NOMO-1 (cell line): ENCODE results near the gene NFKBIB.
A peak's percentile ranks its signal among the peaks of the same experiment; 100 is the strongest.
"Not testable (repeated sequence)": the region's sequence is repeated elsewhere in the genome, so short reads cannot be mapped to it uniquely, and the experiment has no call there.

ENCODE experiments used
- DNase-seq, 2 experiments: peaks; one replicate each; lab custom pipeline; 2025; ENCODE audit not compliant: unreplicated experiment in 2 of 2; lab: John Stamatoyannopoulos, UW

Gene NFKBIB, protein sequence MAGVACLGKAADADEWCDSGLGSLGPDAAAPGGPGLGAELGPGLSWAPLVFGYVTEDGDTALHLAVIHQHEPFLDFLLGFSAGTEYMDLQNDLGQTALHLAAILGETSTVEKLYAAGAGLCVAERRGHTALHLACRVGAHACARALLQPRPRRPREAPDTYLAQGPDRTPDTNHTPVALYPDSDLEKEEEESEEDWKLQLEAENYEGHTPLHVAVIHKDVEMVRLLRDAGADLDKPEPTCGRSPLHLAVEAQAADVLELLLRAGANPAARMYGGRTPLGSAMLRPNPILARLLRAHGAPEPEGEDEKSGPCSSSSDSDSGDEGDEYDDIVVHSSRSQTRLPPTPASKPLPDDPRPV

DNA sequence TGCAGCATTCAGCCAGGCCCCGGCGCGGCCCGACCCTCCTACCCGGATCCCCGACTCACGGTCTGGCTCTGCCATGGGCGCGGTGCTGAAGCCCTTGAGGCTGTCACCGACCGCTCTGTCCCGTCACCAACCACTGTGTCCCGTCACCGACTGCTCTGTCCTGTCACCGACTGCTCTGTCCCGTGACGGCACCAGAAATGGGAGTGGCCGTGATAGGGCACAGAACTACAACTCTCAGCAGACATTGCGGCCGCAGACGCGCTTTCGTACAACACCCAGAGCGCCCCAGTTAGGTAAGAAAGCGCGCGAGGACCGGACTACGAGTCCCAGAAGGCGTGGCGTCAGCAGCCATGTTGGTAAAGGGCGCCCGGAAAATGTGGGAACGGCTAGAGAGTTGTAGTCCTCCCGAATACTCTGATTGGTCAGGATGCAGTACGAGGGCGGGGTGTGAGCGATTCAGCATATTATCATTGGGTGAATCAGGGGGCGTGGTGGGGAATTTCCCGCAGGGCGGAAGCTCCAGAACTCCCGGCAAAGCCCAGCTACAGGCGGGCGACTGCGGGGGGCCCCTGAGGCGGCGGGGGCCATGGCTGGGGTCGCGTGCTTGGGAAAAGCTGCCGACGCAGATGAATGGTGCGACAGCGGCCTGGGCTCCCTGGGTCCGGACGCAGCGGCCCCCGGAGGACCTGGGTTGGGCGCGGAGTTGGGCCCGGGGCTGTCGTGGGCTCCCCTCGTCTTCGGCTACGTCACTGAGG, at the start of gene NFKBIB, which contains the start of gene SIRT2:
Gene NFKBIB, plus strand, starts transcription at position 523 of the 755 bp plus-strand sequence. Its CDS starts 64 bp downstream, at position 587.
Gene SIRT2, minus strand, starts transcription at position 172 of the 755 bp plus-strand sequence. Its CDS starts 97 bp downstream, at position 75.
- peak; percentile 99 to 100 for DNase-seq

DNA sequence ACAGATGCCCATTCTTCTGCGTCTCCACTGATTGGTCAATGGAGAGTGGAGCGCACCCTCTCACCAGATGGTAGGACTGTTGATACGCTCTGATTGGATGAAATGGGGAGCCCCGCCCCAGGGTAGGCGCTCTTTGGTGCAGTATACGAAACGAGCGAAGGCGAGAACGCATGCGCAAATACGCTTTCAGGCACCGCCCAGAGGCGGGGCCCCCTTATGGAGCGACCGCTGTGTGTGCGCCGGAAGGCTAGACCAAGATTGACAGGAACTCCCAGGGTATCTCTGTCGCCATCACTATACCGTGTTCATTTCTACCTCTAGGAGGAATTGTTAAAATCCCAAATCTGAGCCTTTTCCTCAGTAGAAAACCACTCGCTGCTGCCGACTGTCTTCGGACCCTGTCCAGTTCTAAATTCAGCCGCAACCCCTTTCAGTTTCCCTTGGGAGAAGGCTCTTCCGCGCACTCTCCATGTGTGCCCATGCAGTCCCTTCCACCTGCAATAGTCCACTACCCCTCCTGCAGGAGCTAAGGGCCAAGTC, 49.3 kb upstream of the NFKBIB start:
- peak in 1 of 2 experiments; percentile 100 for DNase-seq

DNA sequence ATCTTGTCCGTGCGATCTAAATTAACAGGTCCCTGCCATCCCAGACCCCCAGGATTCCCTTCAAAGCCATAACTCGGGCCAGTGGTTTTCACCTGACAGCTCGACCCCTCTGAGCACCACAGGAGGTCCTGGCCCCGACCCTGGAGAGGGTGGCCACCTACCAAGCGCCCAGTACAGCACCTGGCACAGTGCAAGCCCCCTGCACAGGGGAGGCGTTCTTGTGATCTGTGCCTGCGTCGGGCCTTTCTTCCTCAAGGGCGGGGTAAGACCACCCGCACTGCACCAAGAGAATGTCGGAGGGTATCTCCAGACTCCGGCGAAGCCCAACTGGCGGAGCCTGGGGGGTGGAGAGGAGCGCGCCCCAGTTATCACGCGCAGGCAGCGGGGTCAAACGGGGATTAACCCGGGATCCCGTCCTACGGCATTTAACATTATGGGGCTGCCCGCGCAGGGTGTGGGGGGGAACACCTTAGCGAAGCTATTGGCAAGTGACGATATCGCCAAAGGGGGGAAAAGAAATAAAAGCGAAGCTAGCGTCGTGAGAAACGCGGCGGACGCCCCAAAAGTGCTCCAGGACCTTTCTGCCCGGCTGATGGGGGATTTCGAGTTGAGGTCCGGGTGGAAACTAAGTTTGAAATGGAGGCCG, 48.7 kb upstream of the NFKBIB start:
- DNase-seq, result no peak

DNA sequence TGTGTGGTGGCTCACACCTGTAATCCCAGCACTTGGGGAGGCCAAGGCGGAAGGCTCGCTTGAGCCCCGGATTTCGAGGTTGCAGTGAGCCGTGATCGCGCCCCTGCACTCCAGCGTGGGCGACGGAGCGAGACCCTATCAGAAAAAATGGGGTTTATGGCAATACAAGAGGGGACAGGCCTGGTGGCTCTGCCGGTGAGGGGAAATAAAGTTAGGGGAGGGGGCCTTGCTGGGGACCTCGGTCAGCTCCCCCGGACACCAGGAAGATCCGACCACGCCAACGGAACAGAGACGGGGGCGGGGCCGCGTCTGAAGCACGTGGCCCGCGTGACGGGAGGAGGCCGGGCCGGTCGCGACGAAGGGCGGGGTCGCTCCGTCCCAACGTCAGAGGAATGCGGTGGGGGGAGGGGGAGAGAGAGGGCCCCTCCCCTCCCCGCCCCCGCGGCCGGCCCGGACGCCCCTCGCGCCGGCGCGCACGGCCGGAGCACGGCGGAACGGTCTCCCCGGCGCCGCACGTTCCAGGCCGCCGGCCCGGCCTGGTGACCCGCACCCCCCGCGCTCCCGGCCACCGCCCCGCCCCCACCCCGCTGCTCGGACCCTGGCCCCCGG, 48.0 kb upstream of the NFKBIB start:
- peak; percentile 80 to 95 for DNase-seq

DNA sequence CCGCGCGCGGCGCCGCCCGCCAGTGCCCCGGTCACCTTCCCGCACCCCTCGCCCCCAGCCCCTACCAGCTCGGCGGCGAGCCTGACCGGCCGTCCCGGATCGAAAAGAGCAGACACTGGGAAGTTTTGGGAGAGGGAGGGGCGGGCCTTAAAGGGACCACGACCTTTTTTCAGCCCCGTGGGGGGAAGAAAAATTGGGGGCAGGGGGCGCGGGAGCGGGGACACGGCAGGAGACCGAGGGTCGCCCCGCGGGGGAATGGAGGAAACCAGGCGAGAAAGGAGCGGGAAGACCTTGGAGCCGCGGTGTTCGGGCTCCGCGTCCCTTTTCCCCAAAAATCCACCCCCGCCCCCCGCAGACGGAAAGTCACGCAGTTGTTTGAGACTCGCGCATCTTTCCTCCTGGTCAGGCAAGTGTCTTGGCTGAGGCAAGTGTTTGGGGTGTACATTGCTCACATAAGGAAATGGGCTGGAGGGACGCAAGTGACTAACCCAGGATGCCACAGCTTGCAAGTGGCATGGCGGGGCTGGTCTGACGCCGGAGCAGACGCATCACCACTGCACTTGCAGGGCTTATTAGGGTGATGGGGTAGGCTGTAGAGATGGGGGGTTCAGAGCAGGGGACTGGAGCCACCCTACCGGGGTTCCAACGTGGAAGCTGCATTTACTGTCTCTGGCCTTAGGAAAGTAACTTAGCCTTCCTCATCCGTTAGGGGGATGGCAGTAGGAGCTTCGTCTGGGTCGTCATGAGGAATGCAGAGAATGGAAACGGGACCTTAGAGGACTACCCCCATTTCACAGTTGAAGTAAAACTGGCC, 47.3 kb upstream of the NFKBIB start:
- DNase-seq, result peak; percentile 62 to 77

DNA sequence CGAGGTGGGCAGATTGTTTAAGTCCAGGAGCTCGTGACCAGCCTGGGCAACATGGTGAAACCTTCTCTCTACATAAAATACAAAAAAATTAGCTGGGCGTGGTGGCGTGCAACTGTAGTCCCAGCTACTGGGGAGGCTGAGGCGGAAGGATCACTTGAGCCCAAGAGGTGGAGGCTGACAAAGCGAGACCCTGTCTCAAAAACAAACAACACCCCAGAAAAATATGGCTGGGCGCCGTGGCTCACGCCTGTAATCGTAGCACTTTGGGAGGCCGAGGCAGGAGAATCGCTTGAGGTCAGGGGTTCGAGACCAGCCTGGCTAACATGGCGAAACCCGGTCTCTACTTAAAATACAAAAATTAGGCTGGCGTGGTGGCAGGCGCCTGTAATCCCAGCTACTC, 46.6 kb upstream of the NFKBIB start:
- DNase-seq, result no peak

DNA sequence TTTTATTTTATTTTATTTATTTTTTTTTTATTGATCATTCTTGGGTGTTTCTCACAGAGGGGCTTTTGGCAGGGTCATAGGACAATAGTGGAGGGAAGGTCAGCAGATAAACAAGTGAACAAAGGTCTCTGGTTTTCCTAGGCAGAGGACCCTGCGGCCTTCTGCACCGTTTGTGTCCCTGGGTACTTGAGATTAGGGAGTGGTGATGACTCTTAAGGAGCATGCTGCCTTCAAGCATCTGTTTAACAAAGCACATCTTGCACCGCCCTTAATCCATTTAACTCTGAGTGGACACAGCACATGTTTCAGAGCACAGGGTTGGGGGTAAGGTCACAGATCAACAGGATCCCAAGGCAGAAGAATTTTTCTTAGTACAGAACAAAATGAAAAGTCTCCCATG, 44.8 kb upstream of the NFKBIB start:
- DNase-seq, result not testable (repeated sequence)

DNA sequence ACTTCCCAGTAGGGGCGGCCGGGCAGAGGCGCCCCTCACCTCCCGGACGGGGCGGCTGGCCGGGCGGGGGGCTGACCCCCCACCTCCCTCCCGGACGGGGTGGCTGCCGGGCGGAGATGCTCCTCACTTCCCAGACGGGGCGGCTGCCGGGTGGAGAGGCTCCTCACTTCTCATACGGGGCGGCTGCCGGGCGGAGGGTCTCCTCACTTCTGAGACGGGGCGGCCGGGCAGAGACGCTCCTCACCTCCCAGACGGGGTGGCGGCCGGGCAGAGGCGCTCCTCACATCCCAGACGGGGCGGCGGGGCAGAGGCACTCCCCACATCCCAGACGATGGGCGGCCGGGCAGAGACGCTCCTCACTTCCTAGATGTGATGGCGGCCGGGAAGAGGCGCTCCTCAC, 44.0 kb upstream of the NFKBIB start:
- not testable (repeated sequence) for DNase-seq

DNA sequence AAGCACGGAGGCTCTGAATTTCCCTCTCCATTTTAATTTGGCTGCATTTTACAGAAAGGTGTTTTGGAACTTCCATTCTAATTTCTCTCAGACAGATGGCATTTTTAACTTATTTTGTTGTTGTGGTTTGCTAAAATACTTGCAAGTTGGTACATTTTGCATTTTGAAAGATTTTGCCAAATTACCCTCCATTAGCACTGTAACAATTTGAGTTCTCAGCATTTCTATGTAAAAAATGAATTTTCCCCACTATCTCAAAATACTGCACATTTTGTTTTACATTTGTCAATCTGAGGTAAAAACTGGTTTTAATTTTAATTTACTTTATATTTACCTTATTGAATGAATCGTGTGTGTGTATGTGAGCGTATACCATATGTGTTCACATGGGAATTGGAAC, 43.0 kb upstream of the NFKBIB start:
- no peak for DNase-seq

DNA sequence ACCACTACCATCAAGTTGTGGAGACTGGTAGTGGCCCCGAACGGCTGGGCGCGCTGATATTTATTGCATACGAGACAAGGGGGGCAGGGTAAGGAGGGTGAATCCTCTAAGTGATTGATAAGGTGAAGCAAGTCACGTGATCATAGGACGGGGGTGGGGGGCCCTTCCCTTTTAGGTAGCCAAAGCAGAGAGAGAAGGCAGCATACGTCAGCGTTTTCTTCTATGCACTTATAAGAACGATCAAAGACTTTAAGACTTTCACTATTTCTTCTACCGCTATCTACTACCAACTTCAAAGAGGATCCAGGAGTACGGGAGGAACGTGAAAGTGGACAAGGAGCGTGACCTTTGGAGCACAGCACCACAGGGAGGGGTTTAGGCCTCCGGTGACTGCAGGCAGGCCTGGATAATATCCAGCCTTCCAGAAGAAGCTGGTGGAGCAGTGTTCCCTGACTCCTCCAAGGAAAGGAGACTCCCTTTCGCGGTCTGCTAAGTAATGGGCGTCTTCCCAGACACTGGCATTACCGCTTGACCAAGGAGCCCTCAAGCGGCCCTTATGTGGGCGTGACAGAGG, 40.1 kb upstream of the NFKBIB start:
- DNase-seq, result not testable (repeated sequence)

DNA sequence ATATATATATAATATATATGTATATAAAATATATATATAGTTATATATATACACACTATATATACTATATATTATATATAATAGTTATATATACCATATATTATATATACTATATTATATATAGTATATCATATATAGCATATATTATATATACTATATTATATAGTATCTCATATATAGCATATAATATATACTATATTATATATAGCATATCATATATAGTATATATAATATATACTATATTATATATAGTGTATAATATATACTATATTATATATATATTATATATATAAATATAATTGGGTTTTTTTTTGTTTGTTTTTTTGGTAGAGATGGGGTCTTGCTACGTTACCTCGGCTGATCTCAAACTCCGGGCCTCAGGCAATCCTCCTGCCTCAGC, 38.4 kb upstream of the NFKBIB start:
- DNase-seq, result no peak

DNA sequence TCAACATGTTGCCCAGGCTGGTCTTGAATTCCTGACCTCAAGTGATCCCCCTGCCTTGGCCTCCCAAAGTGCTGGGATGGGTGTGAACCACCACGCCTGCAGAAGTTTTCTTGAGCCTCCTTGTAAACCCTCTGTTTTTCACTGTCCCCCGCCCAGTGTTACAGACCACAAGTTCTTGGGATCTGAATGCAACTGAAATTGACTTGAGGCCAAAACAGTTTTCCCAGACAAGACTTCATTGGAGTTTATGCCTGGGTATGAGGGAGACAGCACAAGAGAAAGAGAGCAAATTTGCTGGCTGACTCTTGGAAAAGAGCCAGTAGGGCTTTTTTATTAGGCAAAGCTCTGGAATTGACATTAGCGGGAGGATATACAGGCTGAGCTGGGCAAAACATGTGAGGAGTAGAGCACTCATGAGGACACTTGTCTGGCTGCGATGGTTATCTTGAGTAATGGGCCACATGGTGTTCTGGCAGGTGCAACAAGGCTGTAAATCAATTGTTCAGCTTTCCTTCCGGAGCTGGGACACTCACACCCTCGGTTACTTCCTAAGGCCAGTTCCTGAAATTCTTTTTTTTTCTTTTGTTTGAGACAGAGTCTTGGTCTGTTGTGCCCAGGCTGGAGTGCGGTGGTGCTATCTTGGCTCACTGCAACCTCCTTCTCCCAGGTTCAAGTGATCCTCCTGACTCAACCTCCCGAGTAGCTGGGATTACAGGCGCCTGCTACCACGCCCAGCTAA, 37.3 kb upstream of the NFKBIB start:
- DNase-seq, result peak; percentile 37 to 53

DNA sequence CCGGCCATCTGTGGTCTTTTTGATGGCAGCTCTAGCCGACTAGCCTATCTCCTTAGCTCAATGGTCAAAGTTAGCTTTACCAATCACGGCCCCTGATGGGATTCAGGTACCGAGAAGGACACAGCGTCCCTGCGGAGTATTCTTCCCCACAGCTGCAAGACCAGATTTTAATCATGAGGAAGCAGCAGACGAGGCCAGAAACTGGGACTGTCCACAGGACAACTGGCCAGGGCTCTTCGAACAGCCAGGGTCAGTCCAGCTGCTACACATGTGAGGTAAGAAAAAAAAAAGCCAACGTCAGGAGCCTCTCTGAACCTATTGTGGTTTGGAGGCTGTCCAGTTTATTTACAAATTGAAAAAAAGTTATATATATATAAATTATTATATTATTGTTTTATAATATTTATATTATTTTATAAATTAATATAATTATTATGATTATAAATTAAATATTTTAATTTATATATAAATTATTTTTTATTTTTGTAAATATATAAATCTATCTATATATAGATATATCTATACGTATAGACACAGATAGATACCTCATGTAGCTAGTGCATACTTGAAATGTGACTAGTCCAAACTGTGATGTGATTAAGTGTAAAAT, 32.5 kb upstream of the NFKBIB start:
- DNase-seq, result no peak

DNA sequence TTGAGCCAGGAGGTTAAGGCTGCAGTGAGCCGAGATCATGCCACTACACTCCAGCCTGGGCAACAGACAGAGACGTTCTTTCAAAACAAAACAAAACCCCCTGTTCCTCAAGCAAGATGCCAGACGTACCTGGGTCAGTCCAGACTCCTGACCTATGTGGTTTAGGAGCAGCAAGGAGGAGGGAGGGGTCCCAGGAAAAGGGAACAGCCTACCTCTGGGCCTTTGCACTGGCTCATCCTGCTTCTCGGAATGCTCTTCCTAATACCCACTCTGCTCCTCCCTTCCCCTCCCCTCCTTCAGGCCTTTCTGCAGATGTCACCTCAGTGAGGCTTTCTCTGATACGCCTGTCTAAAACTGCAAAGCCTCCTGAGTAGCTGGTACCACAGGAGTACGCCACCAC, 31.2 kb upstream of the NFKBIB start:
- DNase-seq, result no peak

DNA sequence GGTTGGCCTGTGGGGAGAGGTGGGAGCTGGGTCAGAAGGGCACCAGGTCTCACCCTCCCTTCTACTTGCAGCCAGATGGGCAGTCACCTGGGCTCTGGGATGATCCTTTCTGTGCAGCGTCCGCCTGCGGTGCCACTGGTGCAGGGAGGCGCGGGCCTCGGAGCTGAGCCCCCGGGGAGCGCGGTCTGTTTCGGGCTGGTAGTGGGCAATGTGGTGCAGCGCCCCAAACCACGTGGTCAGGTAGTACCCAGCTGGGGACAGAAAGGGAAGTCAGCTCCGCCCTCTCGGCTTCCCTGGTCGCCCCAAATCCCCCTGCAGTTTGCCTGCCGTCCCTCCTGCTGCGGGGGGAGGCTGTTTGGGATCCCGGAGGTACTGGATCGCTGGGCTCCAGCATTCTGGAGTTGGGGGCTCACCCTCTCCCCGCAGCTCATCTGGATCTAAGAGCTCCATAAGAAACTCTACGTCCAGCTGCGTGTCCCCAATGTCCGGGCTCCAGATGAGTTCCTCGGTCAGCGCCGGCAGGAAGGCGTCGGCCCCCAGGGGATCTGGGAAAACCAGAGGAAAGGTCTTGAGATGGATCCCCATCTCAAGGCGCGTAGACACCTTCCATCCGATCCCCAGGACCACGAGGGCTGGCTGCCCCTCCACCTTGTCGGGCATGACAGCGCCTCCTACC, 30.5 kb upstream of the NFKBIB start:
- DNase-seq, result no peak

DNA sequence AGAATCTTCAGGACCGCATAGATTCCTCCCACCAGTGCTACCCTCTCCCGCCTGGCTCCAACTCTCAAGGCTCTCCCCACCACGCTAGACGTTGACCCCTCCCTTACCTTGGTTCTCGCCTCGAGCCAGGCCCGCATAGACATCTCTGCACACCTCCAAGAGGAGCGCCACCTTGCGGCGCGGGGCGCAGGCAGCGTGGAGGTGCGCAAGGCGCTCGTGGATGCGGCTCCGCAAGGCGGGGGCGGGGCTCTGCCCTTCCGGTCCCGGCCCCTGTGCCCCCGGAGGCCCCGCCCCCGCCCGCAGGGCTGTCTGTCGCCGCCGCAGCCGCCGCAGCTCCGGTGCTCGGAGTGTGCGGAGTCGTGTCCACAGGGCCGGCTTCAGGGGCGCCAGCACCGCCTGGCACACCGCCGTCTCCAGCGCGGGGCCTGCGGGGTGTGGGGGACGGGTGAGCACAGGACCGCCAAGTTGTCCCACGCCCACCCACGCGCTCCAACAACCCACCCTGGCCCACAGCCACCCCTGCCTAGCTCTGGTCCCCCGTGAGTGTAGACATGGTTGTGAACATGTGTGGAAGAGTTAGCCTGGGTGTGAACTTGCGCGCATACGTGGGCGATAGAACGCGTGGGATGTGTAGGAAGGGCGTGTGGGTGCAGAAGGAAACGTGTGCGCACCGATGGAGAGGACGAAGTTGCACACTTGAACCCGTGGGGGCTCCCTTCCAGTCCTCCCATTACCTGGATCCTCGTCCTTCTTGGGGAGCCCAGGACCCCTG, 29.7 kb upstream of the NFKBIB start:
- peak; percentile 15 to 17 for DNase-seq

DNA sequence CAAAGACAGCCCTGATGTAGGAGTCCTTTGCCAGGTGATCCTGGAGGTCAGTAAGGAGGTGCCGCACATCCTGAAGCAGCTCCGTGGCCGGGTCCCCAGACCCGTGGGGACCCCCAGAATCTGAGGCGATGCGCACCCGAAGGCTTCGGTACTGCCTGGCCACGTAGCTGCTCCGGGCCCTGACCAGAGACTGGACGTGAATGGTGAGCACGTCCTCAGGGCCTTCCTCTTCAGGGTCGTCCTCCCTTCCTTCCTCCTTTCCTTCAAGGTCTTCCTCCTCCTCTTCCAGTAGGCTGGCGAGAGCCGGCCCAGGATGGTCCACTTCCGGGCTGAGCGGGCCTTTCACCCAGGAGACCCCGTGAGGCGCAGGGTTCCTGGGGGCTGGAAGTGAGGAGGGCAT, 29.2 kb upstream of the NFKBIB start:
- no peak for DNase-seq
